AG04449 (cell line): ENCODE measurements around the gene CFAP20DC.

ENCODE experiments used
- CTCF ChIA-PET: fragments of 350-600 bp; formaldehyde crosslinking; extraction: SDS; loops from one replicate; lab custom pipeline; 2021; ENCODE audit warnings: antibody characterized with exemption; lab: Yijun Ruan, JAX
- POLR2A ChIA-PET: fragments of 400-600, 350-600 bp; formaldehyde crosslinking; extraction: SDS; loops from one replicate; lab custom pipeline; 2020; ENCODE audit warnings: antibody characterized with exemption, inconsistent platforms; lab: Yijun Ruan, JAX
- DNase-seq: peaks from one replicate; pipeline ENCODE4 v3.0.0-alpha.2; 2010; ENCODE audit warnings: low read depth, low spot score
- H3K4me3 ChIP-seq: 2 replicates; pipeline ENCODE4 v1.5.1; 2011; ENCODE audit warnings: low read depth, mild to moderate bottlenecking, control low read depth, low read length
- CTCF ChIP-seq: IDR thresholded peaks from one replicate; pipeline ENCODE4 v1.5.1; 2011; ENCODE audit warnings: mild to moderate bottlenecking, moderate library complexity, low read length, control low read depth, inconsistent platforms; ENCODE audit not compliant: insufficient read depth; ENCODE audit errors: missing control alignments

CFAP20DC gene

GRCh38 chr3:58804914-58805313 is 244.9 kb downstream of the CFAP20DC start:
- TF ChIP-seq CTCF = no peak
- no peak overlapping the region for H3K4me3 ChIP-seq
- CTCF ChIA-PET = interaction anchor here (1.8 kb wide), 1 partner anchor 19 kb away, joined by 9 read pairs; no protein-coding TSS in a partner anchor
- DNase-seq = no peak
- POLR2A ChIA-PET = no interaction called here

GRCh38 chr3:58801541-58801940 is 248.3 kb downstream of the CFAP20DC start:
- ChIA-PET POLR2A (no interaction called here), CTCF (interaction anchor here (1.7 kb wide), 1 partner anchor 23 kb away, joined by 7 read pairs; no protein-coding TSS in a partner anchor)
- TF ChIP-seq CTCF = no peak

GRCh38 chr3:58800940-58801339 is 248.9 kb downstream of the CFAP20DC start:
- ChIA-PET POLR2A (no interaction called here), CTCF (interaction anchor here (1.7 kb wide), 1 partner anchor 23 kb away, joined by 7 read pairs; no protein-coding TSS in a partner anchor)
- no peak for DNase-seq
- H3K4me3 ChIP-seq = no peak overlapping the region
- TF ChIP-seq CTCF = no peak

More at GRCh38 chr3:58801541-58801940, 248.3 kb downstream of the CFAP20DC start:
- H3K4me3 ChIP-seq = no peak overlapping the region
- DNase-seq = no peak

GRCh38 chr3:58800032-58800431 is 249.8 kb downstream of the CFAP20DC start:
- no peak for DNase-seq
- POLR2A ChIA-PET = no interaction called here
- H3K4me3 ChIP-seq = no peak overlapping the region
- CTCF ChIA-PET = interaction anchor here (1.7 kb wide), 1 partner anchor 24 kb away, joined by 7 read pairs; no protein-coding TSS in a partner anchor
- TF ChIP-seq CTCF = no peak

- no peak overlapping the region for H3K4me3 ChIP-seq
- DNase-seq = no peak
- POLR2A ChIA-PET = no interaction called here
- TF ChIP-seq CTCF = no peak
- CTCF ChIA-PET = no interaction called here
These were observed 250.6 kb downstream of the CFAP20DC start for GRCh38 chr3:58799271-58799670.

GRCh38 chr3:58798312-58798711 is 251.5 kb downstream of the CFAP20DC start:
- no peak overlapping the region for H3K4me3 ChIP-seq
- DNase-seq = no peak
- ChIA-PET CTCF (interaction anchor here (1.4 kb wide), 1 partner anchor 26 kb away, joined by 4 read pairs; no protein-coding TSS in a partner anchor), POLR2A (no interaction called here)
- TF ChIP-seq CTCF = no peak
